GM12873 (cell line): ENCODE measurements around the gene PXDC1.

Experiments used
- TF ChIP-seq, protein P1 (sequence below): IDR thresholded peaks from 2 replicates; pipeline ENCODE4 v1.5.1; 2012; ENCODE audit warnings: low read depth, mild to moderate bottlenecking, moderate library complexity, low read length, control low read depth; ENCODE audit not compliant: insufficient read depth; ENCODE audit errors: missing control alignments

Gene PXDC1

GRCh38 chr6:3755637-3756545 is 4.4 kb upstream of the PXDC1 start:
- TF ChIP-seq, protein P1, sequence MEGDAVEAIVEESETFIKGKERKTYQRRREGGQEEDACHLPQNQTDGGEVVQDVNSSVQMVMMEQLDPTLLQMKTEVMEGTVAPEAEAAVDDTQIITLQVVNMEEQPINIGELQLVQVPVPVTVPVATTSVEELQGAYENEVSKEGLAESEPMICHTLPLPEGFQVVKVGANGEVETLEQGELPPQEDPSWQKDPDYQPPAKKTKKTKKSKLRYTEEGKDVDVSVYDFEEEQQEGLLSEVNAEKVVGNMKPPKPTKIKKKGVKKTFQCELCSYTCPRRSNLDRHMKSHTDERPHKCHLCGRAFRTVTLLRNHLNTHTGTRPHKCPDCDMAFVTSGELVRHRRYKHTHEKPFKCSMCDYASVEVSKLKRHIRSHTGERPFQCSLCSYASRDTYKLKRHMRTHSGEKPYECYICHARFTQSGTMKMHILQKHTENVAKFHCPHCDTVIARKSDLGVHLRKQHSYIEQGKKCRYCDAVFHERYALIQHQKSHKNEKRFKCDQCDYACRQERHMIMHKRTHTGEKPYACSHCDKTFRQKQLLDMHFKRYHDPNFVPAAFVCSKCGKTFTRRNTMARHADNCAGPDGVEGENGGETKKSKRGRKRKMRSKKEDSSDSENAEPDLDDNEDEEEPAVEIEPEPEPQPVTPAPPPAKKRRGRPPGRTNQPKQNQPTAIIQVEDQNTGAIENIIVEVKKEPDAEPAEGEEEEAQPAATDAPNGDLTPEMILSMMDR = no peak

GRCh38 chr6:3754776-3755175 is 3.3 kb upstream of the PXDC1 start:
- TF ChIP-seq, protein P1 = no peak

DNA sequence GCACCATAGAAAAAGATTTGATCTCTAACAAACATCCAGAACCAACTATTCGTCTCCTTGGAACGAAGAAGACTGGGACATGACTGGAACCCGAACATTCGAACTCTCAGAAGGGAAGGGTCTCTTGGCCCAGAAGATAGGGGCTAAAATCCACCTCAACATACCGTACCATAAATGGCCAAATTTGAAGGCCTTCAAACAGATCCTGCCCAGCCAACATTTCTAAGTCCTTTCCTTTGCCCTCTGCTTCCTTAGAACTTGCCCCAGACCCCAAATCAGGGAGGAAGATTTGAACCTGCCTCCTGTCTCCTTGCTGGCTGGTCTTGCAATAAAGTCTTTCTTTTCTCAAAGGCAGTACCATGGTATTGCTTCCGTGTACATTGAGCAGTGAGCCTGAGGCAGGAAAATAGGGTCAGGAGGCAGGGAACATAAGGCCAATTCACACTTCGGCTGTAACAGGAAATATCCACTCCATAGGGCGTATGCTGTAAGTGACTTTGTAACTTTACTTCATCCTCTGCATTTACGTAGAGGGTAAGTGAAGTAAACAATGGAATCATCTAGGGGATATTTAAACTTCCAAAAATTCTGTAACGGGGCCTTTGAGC is 1.8 kb upstream of the PXDC1 start:
- TF ChIP-seq, protein P1 = no peak

- TF ChIP-seq, protein P1 = no peak
Observed at GRCh38 chr6:3752531-3753227, 1.2 kb upstream of the PXDC1 start.

- TF ChIP-seq, protein P1 = peak; percentile 34
Observed at GRCh38 chr6:3751730-3752530, 417 bp upstream of the PXDC1 start.

DNA sequence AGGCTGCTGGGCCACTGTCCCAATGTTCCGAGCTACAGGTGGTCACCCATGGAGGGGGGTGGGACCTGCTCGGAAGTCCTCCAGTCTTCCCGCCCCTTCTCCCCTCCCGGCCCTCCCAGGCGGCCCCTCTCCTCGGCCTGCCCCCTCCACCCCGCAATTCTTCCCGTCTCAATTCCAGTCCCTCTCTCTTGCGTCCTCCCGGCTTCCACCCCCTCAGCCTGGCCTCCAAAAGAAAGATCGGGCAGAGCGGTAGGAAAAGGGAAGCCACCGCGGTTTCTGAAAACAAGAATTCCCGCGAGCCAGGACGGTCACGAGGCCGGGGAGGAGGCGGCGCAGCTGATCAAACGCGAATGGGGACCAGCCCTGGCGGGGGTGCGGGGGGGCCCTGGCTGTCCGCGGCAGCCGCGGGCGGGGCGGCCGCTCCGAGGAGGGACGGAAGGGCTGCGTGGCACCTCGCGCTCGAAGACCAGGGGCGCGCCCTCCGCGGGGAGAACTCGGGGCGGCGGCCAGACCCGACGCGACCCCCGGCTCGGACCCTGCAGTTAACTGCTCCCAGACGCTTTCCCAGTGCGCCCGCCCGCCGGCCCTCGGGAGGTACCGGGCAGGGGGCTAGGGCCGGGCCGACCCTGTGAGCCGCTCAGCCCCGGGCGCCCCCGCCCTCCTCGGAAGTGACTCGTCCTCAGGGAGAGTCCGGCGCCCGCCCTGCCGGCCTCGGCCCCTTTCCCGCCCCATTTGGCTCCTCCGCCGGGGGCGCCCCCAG is 1.0 kb downstream of the PXDC1 start:
- TF ChIP-seq, protein P1 = no peak
